Heart right ventricle (tissue), 16 donors: ENCODE data around the gene TK2. TPM values are rescaled to one million over a fixed set of nuclear protein-coding genes. Genes with fewer than 3 reads are reported as not detected.

Source experiments
- ATAC-seq, 8 donors: fragments of 200-7000 bp; cut with Tn5 transposase; one replicate each; pipeline ENCODE4 v1.9.1; 2020; ENCODE audit warnings: mild to moderate bottlenecking in 8 of 8, moderate library complexity in 8 of 8, moderate number of reproducible peaks in 1 of 8
- DNase-seq, 2 donors: peaks; one replicate each; pipeline ENCODE4 v3.0.0-alpha.2; 2020
- H3K27ac ChIP-seq, 10 donors: fragments of 200-600 bp; sonication (generic) in 2 of 10; one replicate each; pipeline versions ENCODE4 v1.5.0 to v1.8.0; 2020 to 2022; ENCODE audit warnings: mild to moderate bottlenecking in 3 of 10
- H3K27me3 ChIP-seq, 7 donors: fragments of 200-600 bp; one replicate each; pipeline ENCODE4 v1.8.0; 2021 to 2022; ENCODE audit warnings: mild to moderate bottlenecking in 2 of 7
- H3K36me3 ChIP-seq, 9 donors: fragments of 200-600 bp; sonication (generic) in 1 of 9; one replicate each; pipeline versions ENCODE4 v1.5.0 to v1.8.0; 2020 to 2022; ENCODE audit warnings: mild to moderate bottlenecking in 2 of 9
- H3K4me1 ChIP-seq, 9 donors: fragments of 200-600 bp; sonication (generic) in 1 of 9; one replicate each; pipeline versions ENCODE4 v1.5.0 to v1.8.0; 2020 to 2022; ENCODE audit warnings: mild to moderate bottlenecking in 4 of 9
- H3K4me3 ChIP-seq, 10 donors: fragments of 200-600 bp; sonication (generic) in 2 of 10; one replicate each; pipeline versions ENCODE4 v1.5.0 to v1.8.0; 2020 to 2022; ENCODE audit warnings: mild to moderate bottlenecking in 7 of 10, moderate library complexity in 2 of 10
- H3K9me3 ChIP-seq, 11 donors: fragments of 200-600 bp in 10 of 11; sonication (generic) in 2 of 11; one replicate each; pipeline versions ENCODE4 v1.5.0 to v1.8.0; 2013 to 2022; ENCODE audit warnings: mild to moderate bottlenecking in 2 of 11, control low read depth in 1 of 11, moderate library complexity in 1 of 11
- CTCF ChIP-seq, 9 donors: fragments of 200-600 bp; sonication (generic) in 2 of 9; IDR thresholded peaks; one replicate each; pipeline versions ENCODE4 v1.5.0 to v1.8.0; 2021 to 2022; ENCODE audit warnings: antibody characterized with exemption in 9 of 9, mild to moderate bottlenecking in 5 of 9, moderate library complexity in 1 of 9
- WGBS, 2 donors: extraction: QIAGEN DNeasy Blood & Tissue Kit; methylation state at CpG; one replicate each; pipeline ENCODE4 v1.1.7; 2013; ENCODE audit warnings: inconsistent platforms in 1 of 2; 5-methylcytosine and 5-hydroxymethylcytosine counted together
- intact Hi-C, 10 donors: fragments of 100-400 bp; cut with DNase I; formaldehyde crosslinking; loops; one replicate each; pipeline versions ENCODE4 v1.11.1 to v1.14.2; 2022
- polyA plus RNA-seq, 2 donors: library from polyadenylated mRNA; stranded (reverse); fragments of 200-250 nt; gene quantifications; one replicate each; pipeline ENCODE4 v1.2.3, GENCODE V29; 2013
- total RNA-seq, 10 donors: library from RNA; stranded (reverse); fragmentation: NEBNext Ultra II Directional in 3 of 10; extraction: Animal tissue kit (Norgen Biotek cat#: 25700) in 3 of 10; gene quantifications; one replicate each; pipeline versions ENCODE4 v1.2.1 to v1.2.4, GENCODE V29; 2021 to 2023
- donor health status: Arrhythmogenic right ventricular cardiomyopathy.
- donor health status: ischemic (EF 13 %, LVEDD 7.1; RV severe dilation, severe dysfunction).
- donor health status: healthy with polysubstance abuse.
- donor health status: DM: no; HTN: yes; CAD: no.
- donor health status: DM: no; HTN: no; CAD: no.
- donor health status: ischemic (EF 25% LVEDD 6.9; RV normal size, moderate dysfunction).
- donor health status: ischemic (EF 25% LVEDD 5.7; RV mildly dilated, moderate dysfunction).
- donor health status: healthy.
- donor health status: DM: yes; HTN: yes; CAD: no.
- donor health status: Ischemic cardiomyopathy.
- donor health status: ischemic (EF 35%, LVEDD 5.7; RV mildly dilated, moderate dysfunction).
- donor health status: nonischemic (EF 11% LVEDD 7.7; RV severe dilation, severe dysfunction).
- donor health status: DM: yes; HTN: yes; CAD: no.
- donor health status: PGD.
- donor health status: ischemic (EF 29% LVEDD 5.4; RV normal size, mild dysfunction).
- donor health status: nonischemic (EF 23%, LVEDD 6.1; RV moderate dilation, normal function).

TK2 gene
- total and polyA plus RNA-seq, 12 donors: 8.0 to 26.0 (median 20.6) TPM

- Histone ChIP-seq H3K4me1 (peaks cover 0 to 37% (median 22%) of the 10 kb centered on the region in 9 donors), H3K36me3 (peaks cover 0 to 82% (median 10%) of the 10 kb centered on the region in 9 donors), H3K27me3 (no peaks in the 10 kb centered on the region), H3K9me3 (no peaks in the 10 kb centered on the region), H3K4me3 (no peak overlapping the region), H3K27ac (peak overlapping the region in 1 of 10 donors; percentile 69)
- no peak for DNase-seq
- no peak for ATAC-seq
- intact Hi-C loops: no loop called here
- TF ChIP-seq CTCF (IDR thresholded peaks at IDR 0.05): no peak
- 85 to 88% methylated on average over 6 of the region's 6 CpGs for WGBS, 2 donors
Measured at GRCh38 chr16:66543541-66543940, 6.4 kb downstream of the TK2 start.

DNA sequence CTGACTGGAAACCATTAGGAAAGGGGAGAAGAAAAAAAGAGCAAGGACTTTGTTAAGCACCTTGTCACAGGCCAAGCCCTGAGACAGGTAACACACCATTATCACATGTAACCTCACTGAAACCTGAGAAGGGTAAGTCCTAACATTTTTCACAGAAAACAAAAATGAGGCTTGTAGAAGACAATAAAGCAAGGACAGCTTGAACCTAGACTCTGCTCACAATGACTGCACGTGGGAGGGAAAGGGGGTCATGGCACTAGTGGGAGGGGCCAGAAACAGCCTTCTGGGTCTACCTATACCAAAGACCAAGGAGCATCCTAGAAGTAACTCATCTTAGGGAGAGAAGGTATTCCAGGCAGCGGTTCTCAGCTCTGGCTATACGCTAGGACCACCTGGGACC is 7.5 kb downstream of the TK2 start:
- no peak for DNase-seq
- no peaks in the 10 kb centered on the region for H3K27me3 ChIP-seq
- WGBS, 2 donors: 86 to 87% methylated on average over 3 of the region's 3 CpGs
- no peak for ATAC-seq
- peaks cover 0 to 26% (median 16%) of the 10 kb centered on the region in 9 donors for H3K4me1 ChIP-seq
- intact Hi-C loops: no loop called here
- peaks cover 0 to 87% (median 10%) of the 10 kb centered on the region in 9 donors for H3K36me3 ChIP-seq
- H3K27ac ChIP-seq: no peak overlapping the region
- H3K4me3 ChIP-seq: no peak overlapping the region
- no peak for TF ChIP-seq CTCF (IDR thresholded peaks at IDR 0.05)
- H3K9me3 ChIP-seq: no peaks in the 10 kb centered on the region

- Histone ChIP-seq H3K4me1 (peaks cover 0 to 23% (median 15%) of the 10 kb centered on the region in 9 donors), H3K27me3 (no peaks in the 10 kb centered on the region), H3K36me3 (peaks cover 0 to 91% (median 10%) of the 10 kb centered on the region in 9 donors), H3K9me3 (no peaks in the 10 kb centered on the region), H3K4me3 (no peak overlapping the region), H3K27ac (peak overlapping the region in 1 of 10 donors; percentile 15)
- DNase-seq: no peak
- TF ChIP-seq CTCF (IDR thresholded peaks at IDR 0.05): no peak
- WGBS, 2 donors: 69 to 71% methylated on average over 18 of the region's 18 CpGs
- intact Hi-C loops: no loop called here
- peak in 2 of 8 donors; percentile 23 to 29 for ATAC-seq
Measured at GRCh38 chr16:66541388-66542355, 8.2 kb downstream of the TK2 start.

- ATAC-seq (no peak), DNase-seq (no peak)
- intact Hi-C loops: no loop called here
- H3K4me3 ChIP-seq: no peak overlapping the region
- no peak overlapping the region for H3K27ac ChIP-seq
- H3K4me1 ChIP-seq: peaks cover 0 to 23% (median 15%) of the 10 kb centered on the region in 9 donors
- no peaks in the 10 kb centered on the region for H3K27me3 ChIP-seq
- H3K36me3 ChIP-seq: peaks cover 0 to 99% (median 8%) of the 10 kb centered on the region in 9 donors
- TF ChIP-seq CTCF (IDR thresholded peaks at IDR 0.05): no peak
- no peaks in the 10 kb centered on the region for H3K9me3 ChIP-seq
- WGBS, 2 donors: 77 to 84% methylated on average over 3 of the region's 3 CpGs
Measured at GRCh38 chr16:66539623-66540469, 10.1 kb downstream of the TK2 start.
